NB4 (cell line): ENCODE measurements around the gene TM9SF1.
A peak's percentile ranks its signal among the peaks of the same experiment; 100 is the strongest.

ENCODE experiments used
- DNase-seq: peaks from one replicate; pipeline ENCODE4 v3.0.0; 2010; ENCODE audit warnings: low read depth
- H3K4me3 ChIP-seq: one replicate; pipeline ENCODE4 v1.5.1; 2011; ENCODE audit warnings: mild to moderate bottlenecking, low read depth, low read length, moderate library complexity
- MYC ChIP-seq: IDR thresholded peaks from 2 replicates; pipeline ENCODE4 v1.6.1; 2011; ENCODE audit warnings: low read depth, low read length
- POLR2A ChIP-seq: IDR thresholded peaks from 2 replicates; pipeline ENCODE4 v1.6.1; 2011; ENCODE audit warnings: mild to moderate bottlenecking; ENCODE audit not compliant: insufficient read length; ENCODE audit errors: extremely low read depth
- TF ChIP-seq, protein P1 (sequence below): IDR thresholded peaks from 2 replicates; pipeline ENCODE4 v1.6.1; 2011; ENCODE audit warnings: low read depth, low read length
- TF ChIP-seq, protein P2 (sequence below): IDR thresholded peaks from one replicate; pipeline ENCODE4 v1.5.1; 2012; ENCODE audit warnings: low read depth, low read length

Gene TM9SF1

DNA sequence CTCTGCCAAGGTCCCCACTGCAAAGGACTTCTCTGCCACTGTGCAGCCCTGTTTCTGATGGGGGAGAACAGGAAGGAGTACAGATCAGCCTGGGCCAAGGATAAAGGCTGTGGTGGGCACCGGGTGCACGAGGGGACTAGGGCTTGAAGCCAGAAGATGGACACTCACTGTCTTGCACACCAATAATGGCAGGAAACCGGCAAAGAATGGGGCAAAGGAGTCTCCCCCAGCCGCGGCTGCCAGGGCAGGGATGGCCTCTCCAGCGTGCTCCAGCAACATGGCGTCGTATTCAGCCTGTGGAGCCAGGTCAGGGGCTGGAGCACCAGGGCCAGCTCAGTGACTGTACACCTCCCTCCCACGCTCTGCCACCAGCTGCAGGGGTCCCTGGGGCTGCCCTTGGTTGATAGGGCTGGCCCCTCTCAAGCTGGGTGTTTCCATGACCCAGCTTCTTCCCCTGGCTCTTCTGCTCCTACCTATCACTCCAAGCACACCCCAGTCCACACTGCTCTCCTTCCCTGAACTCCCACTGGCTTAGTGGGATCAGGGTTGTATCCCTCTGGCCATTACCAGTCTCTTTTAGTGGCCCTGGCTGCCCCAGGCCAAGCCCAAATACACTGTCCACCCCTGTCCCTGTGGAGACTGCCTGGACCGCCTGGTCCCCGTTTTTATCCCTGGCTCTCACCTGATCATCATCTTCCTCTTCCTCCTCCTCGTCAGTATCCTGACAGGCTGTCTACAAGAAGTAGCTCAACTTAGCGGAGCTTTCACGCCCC is 12.9 kb downstream of the TM9SF1 start:
- DNase-seq = no peak
- no peak overlapping the region for H3K4me3 ChIP-seq
- TF ChIP-seq MYC = no peak
- TF ChIP-seq, protein P1, sequence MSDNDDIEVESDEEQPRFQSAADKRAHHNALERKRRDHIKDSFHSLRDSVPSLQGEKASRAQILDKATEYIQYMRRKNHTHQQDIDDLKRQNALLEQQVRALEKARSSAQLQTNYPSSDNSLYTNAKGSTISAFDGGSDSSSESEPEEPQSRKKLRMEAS = no peak
- TF ChIP-seq, protein P2, sequence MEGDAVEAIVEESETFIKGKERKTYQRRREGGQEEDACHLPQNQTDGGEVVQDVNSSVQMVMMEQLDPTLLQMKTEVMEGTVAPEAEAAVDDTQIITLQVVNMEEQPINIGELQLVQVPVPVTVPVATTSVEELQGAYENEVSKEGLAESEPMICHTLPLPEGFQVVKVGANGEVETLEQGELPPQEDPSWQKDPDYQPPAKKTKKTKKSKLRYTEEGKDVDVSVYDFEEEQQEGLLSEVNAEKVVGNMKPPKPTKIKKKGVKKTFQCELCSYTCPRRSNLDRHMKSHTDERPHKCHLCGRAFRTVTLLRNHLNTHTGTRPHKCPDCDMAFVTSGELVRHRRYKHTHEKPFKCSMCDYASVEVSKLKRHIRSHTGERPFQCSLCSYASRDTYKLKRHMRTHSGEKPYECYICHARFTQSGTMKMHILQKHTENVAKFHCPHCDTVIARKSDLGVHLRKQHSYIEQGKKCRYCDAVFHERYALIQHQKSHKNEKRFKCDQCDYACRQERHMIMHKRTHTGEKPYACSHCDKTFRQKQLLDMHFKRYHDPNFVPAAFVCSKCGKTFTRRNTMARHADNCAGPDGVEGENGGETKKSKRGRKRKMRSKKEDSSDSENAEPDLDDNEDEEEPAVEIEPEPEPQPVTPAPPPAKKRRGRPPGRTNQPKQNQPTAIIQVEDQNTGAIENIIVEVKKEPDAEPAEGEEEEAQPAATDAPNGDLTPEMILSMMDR = no peak
- no peak for TF ChIP-seq POLR2A

DNA sequence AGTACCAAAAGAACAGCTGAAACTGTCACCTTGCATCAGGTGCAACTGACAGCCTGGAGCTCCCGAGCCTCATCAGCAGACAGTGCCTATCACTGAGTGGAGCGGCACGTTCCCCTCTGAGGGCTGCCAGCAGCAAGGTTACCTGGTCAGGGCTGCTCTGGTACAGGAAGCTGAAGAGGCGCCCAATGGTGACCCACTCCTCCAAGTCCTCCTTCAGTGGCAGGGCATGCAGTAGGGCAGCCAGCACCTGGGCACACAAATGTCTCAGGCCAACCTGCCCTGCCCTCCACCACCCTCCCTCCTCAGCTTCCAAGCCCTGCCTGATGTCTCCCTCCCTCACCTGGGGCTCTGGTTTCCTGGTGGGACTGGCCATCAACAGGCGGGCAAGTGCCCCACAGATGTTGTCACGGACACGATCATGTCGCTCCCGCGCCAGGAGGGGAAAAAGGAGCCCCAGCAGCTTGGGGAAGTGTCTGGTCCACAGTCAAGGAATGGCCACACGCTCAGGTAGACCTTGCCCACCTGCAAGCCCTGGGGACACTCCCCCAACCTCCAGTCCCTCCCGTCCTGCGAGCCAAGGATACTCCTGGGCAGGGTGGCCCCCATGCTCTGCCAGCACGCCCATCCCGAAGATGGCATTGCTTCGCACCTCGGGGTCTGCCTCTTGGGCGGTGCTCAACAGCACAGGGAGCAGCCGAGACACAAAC is 13.7 kb downstream of the TM9SF1 start:
- DNase-seq = no peak
- TF ChIP-seq, protein P2 = no peak

DNA sequence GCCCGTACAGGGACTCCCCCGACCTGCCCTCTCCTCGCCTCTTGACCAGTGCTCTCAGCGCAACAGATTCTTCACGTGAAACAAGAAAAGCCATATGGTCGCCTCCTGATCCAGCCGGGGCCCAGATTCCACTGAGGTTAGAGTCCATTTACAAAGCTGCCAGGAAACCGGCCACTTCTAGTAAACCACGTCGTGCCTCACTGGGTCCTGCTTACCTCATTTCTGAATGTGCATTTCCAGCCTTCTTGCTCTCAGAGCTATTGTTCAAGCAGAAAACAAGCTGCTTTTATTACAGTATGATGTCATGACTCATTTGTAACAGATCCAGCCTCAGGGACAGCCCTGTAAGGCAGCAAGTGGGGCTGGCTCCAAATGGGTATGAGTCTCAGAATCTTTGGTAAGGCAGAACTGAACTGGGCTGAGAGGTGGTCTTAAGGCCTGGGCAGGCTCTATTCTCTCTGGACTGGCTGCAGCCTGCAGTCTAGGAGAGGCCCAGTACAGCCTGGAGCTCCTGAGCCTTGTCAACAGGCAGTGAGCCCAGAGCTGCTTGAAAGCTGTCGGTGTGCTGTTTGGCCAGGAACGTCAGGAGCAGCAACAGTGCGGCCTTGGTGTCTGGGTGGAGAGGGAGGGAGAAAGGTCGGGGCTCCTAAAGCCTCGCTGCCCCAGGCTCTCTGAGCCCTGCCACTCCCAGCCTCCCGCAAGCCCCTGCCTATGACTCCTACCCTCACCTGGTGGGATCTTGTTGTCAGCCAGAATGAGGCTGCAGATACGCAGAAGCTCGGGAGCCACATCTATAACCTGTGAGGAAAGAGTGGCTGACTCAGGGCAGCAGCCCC is 15.1 kb downstream of the TM9SF1 start:
- no peak for DNase-seq
- no peak overlapping the region for H3K4me3 ChIP-seq
- TF ChIP-seq, protein P1 = no peak
- TF ChIP-seq, protein P2 = no peak
- TF ChIP-seq MYC = no peak
- TF ChIP-seq POLR2A = no peak

More for the DNA sequence above, 13.7 kb downstream of the TM9SF1 start:
- H3K4me3 ChIP-seq = no peak overlapping the region

DNA sequence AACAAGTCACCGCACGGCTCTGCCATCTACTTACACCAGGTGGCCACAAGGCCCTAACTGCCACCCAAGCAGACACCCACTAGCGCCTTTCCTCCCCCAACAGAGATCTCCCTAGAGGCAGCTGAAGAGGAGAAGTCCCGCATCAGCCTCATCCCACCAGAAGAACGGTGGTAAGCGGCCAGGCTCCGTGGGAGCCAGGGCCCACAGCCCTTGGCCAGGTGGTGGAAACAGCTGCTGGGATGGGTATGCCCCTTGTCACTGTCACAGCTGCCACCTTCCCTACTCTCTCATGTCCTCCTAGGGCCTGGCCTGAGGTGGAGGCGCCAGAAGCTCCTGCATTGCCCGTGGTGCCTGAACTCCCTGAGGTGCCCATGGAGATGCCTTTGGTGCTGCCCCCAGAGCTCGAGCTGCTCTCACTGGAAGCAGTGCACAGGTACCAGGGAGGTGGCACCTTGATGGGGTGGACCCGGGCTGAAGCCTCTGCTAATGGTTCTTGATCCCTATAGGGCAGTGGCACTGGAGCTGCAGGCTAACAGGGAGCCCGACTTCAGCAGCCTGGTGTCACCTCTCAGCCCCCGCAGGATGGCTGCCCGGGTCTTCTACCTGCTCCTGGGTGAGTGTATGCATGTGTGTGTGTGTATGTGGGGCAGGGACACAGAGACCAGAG is 15.8 kb downstream of the TM9SF1 start:
- H3K4me3 ChIP-seq = no peak overlapping the region
- TF ChIP-seq, protein P2 = no peak
- TF ChIP-seq, protein P1 = no peak
- TF ChIP-seq MYC (no peak), POLR2A (no peak)
- peak; percentile 33 for DNase-seq

DNA sequence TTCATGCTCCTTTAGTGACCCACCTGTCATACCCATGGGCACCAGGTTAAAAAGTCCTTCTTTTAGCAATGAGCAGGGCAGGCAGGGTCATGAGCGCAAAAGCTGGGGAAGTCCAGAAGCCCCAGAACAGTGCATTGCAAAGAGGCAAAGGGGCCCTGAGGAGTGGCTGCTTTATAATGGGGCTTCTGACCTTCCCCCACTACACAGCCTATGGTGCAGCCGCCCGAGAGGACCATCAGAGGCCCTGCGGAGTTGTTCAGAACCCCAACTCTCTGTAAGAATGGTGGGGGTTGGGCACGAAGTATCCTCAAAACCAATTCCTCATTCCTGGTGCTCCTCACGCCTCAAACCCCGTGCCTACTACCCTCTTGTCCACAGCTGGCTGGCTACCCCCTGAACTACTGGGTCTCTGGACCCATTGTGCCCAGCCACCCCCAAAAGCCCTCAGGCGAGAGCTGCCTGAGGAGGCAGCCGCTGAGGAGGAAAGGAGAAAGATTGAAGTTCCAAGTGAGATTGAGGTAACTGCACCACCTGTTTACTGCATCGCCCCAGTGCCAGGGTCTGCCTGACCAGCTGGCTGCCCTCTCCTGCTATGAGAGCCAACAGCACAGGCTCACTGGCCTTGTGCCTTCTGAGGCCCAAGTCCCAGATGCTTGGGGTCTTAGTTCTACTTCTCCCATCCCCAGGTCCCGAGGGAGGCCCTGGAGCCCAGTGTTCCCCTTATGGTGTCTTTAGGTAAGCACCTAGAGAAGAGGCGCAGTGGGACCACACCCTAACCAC is 16.7 kb downstream of the TM9SF1 start:
- TF ChIP-seq, protein P1 = no peak
- no peak for TF ChIP-seq MYC
- no peak for TF ChIP-seq POLR2A
- TF ChIP-seq, protein P2 = no peak
- DNase-seq = no peak
- H3K4me3 ChIP-seq = no peak overlapping the region
